Keratinocyte (primary cell): ENCODE data around the gene BNC1. TPM values are rescaled to one million over a fixed set of nuclear protein-coding genes. Genes with fewer than 3 reads are reported as not detected.

ENCODE experiments used
- DNase-seq: peaks from one replicate; pipeline ENCODE4 v3.0.0-alpha.2; 2011; ENCODE audit warnings: low read depth, missing footprints, low spot score
- FAIRE-seq: peaks from 2 replicates; lab custom pipeline; 2011; peaks lifted over from hg19 to GRCh38; lab: Jason Lieb, UNC
- H2AFZ ChIP-seq: 2 replicates; pipeline ENCODE4 v1.6.0; 2012; ENCODE audit warnings: low read length, control low read depth, inconsistent platforms; ENCODE audit not compliant: control insufficient read depth
- H3K27ac ChIP-seq: 2 replicates; pipeline ENCODE4 v1.5.1; 2011; ENCODE audit warnings: low read length; ENCODE audit not compliant: control insufficient read depth, insufficient read depth
- H3K27me3 ChIP-seq: 3 replicates; pipeline ENCODE4 v1.6.0; 2011; ENCODE audit warnings: low read length; ENCODE audit not compliant: control insufficient read depth, insufficient read depth; ENCODE audit errors: extremely low read depth
- H3K36me3 ChIP-seq, 2 experiments: 2 replicates in 1 of 2; 3 replicates in 1 of 2; pipeline ENCODE4 v1.5.1; 2011; ENCODE audit warnings: low read length in 2 of 2, mild to moderate bottlenecking in 1 of 2; ENCODE audit not compliant: control insufficient read depth in 2 of 2, insufficient read depth in 2 of 2; ENCODE audit errors: extremely low read depth in 1 of 2
- H3K4me1 ChIP-seq: 3 replicates; pipeline ENCODE4 v1.5.1; 2011; ENCODE audit warnings: low read length; ENCODE audit not compliant: control insufficient read depth, insufficient read depth; ENCODE audit errors: extremely low read depth
- H3K4me2 ChIP-seq: 3 replicates; pipeline ENCODE4 v1.6.0; 2011; ENCODE audit warnings: low read depth, low read length; ENCODE audit not compliant: control insufficient read depth, insufficient read depth; ENCODE audit errors: extremely low read depth
- H3K4me3 ChIP-seq, 3 experiments: fragments of 200-600 bp in 1 of 3; sonication (generic) in 1 of 3; 2 replicates in 2 of 3; 3 replicates in 1 of 3; pipeline ENCODE4 v1.5.1; 2011 to 2016; ENCODE audit warnings: low read length in 3 of 3, mild to moderate bottlenecking in 3 of 3, control low read depth in 2 of 3, inconsistent platforms in 1 of 3, low read depth in 1 of 3, mixed read lengths in 1 of 3, mixed run types in 1 of 3, moderate library complexity in 1 of 3; ENCODE audit not compliant: control insufficient read depth in 2 of 3, insufficient read depth in 2 of 3; ENCODE audit errors: extremely low read depth in 1 of 3
- H3K79me2 ChIP-seq: 2 replicates; pipeline ENCODE4 v1.6.0; 2012; ENCODE audit warnings: low read length; ENCODE audit not compliant: control insufficient read depth, insufficient read depth
- H3K9ac ChIP-seq: 3 replicates; pipeline ENCODE4 v1.6.0; 2011; ENCODE audit warnings: low read length; ENCODE audit not compliant: control insufficient read depth, insufficient read depth; ENCODE audit errors: extremely low read depth
- H3K9me1 ChIP-seq: 3 replicates; pipeline ENCODE4 v1.6.0; 2011; ENCODE audit warnings: low read length; ENCODE audit not compliant: control insufficient read depth, insufficient read depth; ENCODE audit errors: extremely low read depth
- H3K9me3 ChIP-seq: 2 replicates; pipeline ENCODE4 v1.5.1; 2012; ENCODE audit warnings: low read depth, low read length; ENCODE audit not compliant: control insufficient read depth
- H4K20me1 ChIP-seq: 3 replicates; pipeline ENCODE4 v1.6.0; 2011; ENCODE audit warnings: low read length; ENCODE audit not compliant: control insufficient read depth, insufficient read depth; ENCODE audit errors: extremely low read depth
- CTCF ChIP-seq, 3 experiments: IDR thresholded peaks in 1 of 3; conservative IDR thresholded peaks in 1 of 3; optimal IDR thresholded peaks in 1 of 3; 2 replicates in 2 of 3; 3 replicates in 1 of 3; pipeline versions ENCODE3 to v1.5.1; 2011; ENCODE audit warnings: low read length in 3 of 3, mild to moderate bottlenecking in 3 of 3, moderate library complexity in 2 of 3, control low read depth in 1 of 3, inconsistent platforms in 1 of 3; ENCODE audit not compliant: insufficient read depth in 2 of 3; ENCODE audit errors: extremely low read depth in 1 of 3
- EZH2 ChIP-seq: IDR thresholded peaks from one replicate; pipeline ENCODE4 v1.6.1; 2012; ENCODE audit warnings: inconsistent platforms, mild to moderate bottlenecking, low read length, moderate library complexity
- dilution Hi-C: fragments of 300-500 bp; cut with MboI; formaldehyde crosslinking; loops from one replicate; pipeline ENCODE4 v1.7.0; 2020; ENCODE audit warnings: low sequenced_read_pairs; ENCODE audit not compliant: extremely low pct_ligation_motif_present
- polyA plus RNA-seq, 5 experiments: library from polyadenylated mRNA; depleted of rRNA in 3 of 5; stranded (reverse) in 3 of 5; stranded (forward) in 1 of 5; unstranded in 1 of 5; fragments of >200 nt; gene quantifications; 1 replicate in 1 of 5; 2 replicates in 3 of 5; 3 replicates in 1 of 5; pipeline versions ENCODE4 v1.2.1 to v1.2.3, GENCODE V29; 2011 to 2012; ENCODE audit warnings: missing spikeins in 2 of 5, low read depth in 1 of 5, low replicate concordance in 1 of 5

BNC1 gene
- polyA plus RNA-seq, 1 donor (not counting 4 experiments of a cell fraction or from before 2014, with no cell fraction given) = 137 TPM

GRCh38 chr15:83324799-83325198 is 40.3 kb upstream of the BNC1 start:
- peak; percentile 58 for FAIRE-seq
- H2AFZ ChIP-seq = no peak overlapping the region

GRCh38 chr15:83323296-83323711 is 38.8 kb upstream of the BNC1 start:
- no peaks in the 10 kb centered on the region for H3K9me1 ChIP-seq
- H3K9ac ChIP-seq = no peak overlapping the region
- DNase-seq = peak; percentile 78
- TF ChIP-seq CTCF (optimal IDR thresholded peaks at IDR 0.05 in 1 of 3, IDR thresholded peaks at IDR 0.05 in 1 of 3, conservative IDR thresholded peaks at IDR 0.05 in 1 of 3; ENCODE audit: extremely low read depth in 1 of 3, insufficient read depth in 2 of 3, low read length in 3 of 3) (no peak), EZH2 (no peak)
- dilution Hi-C loops = no loop called here
- peaks cover 58% of the 10 kb centered on the region for H3K4me1 ChIP-seq
- no peaks in the 10 kb centered on the region for H3K36me3 ChIP-seq
- H3K4me3 ChIP-seq = no peak overlapping the region
- H3K79me2 ChIP-seq = no peaks in the 10 kb centered on the region
- no peaks in the 10 kb centered on the region for H3K27me3 ChIP-seq
- no peak overlapping the region for H2AFZ ChIP-seq
- H3K9me3 ChIP-seq = no peaks in the 10 kb centered on the region
- no peaks in the 10 kb centered on the region for H4K20me1 ChIP-seq
- H3K4me2 ChIP-seq = no peak overlapping the region
- peak; percentile 74 for FAIRE-seq
- peak overlapping the region; percentile 81 for H3K27ac ChIP-seq

More at GRCh38 chr15:83324799-83325198, 40.3 kb upstream of the BNC1 start:
- DNase-seq = no peak
- H3K79me2 ChIP-seq = no peaks in the 10 kb centered on the region
- peak overlapping the region; percentile 20 for H3K4me2 ChIP-seq
- H4K20me1 ChIP-seq = no peaks in the 10 kb centered on the region
- TF ChIP-seq CTCF (optimal IDR thresholded peaks at IDR 0.05 in 1 of 3, IDR thresholded peaks at IDR 0.05 in 1 of 3, conservative IDR thresholded peaks at IDR 0.05 in 1 of 3; ENCODE audit: extremely low read depth in 1 of 3, insufficient read depth in 2 of 3, low read length in 3 of 3) = no peak
- no peak for TF ChIP-seq EZH2
- peaks cover 58% of the 10 kb centered on the region for H3K4me1 ChIP-seq
- H3K27me3 ChIP-seq = no peaks in the 10 kb centered on the region
- dilution Hi-C loops = no loop called here
- H3K9me3 ChIP-seq = no peaks in the 10 kb centered on the region
- peak overlapping the region; percentile 11 for H3K9ac ChIP-seq
- no peaks in the 10 kb centered on the region for H3K9me1 ChIP-seq
- no peaks in the 10 kb centered on the region for H3K36me3 ChIP-seq
- H3K27ac ChIP-seq = peak overlapping the region; percentile 38
- H3K4me3 ChIP-seq = no peak overlapping the region
